GM12878 (cell line): ENCODE results near the gene POMT2. TPM values are rescaled to one million over a fixed set of nuclear protein-coding genes. Genes with fewer than 3 reads are reported as not detected.

Experiments
- BCLAF1 ChIP-seq: fragments of 450-650 bp; IDR thresholded peaks from 2 replicates; pipeline ENCODE4 v1.6.1; 2017; ENCODE audit warnings: antibody characterized with exemption, mild to moderate bottlenecking, moderate library complexity
- CBX3 ChIP-seq: fragments of 200-600 bp; sonication (generic); IDR thresholded peaks from 2 replicates; pipeline ENCODE4 v1.6.1; 2016; ENCODE audit warnings: low read depth, borderline replicate concordance
- CHD2 ChIP-seq: IDR thresholded peaks from 2 replicates; pipeline ENCODE4 v1.6.1; 2011; ENCODE audit warnings: low read depth, low read length, improper control_type of control experiment, borderline replicate concordance
- EGR1 ChIP-seq, 2 experiments: IDR thresholded peaks; 1 replicate in 1 of 2; 2 replicates in 1 of 2; pipeline ENCODE4 v1.6.1; 2011 to 2012; ENCODE audit warnings: low read depth in 2 of 2, low read length in 2 of 2, borderline replicate concordance in 1 of 2, mild to moderate bottlenecking in 1 of 2, moderate library complexity in 1 of 2
- ETV6 ChIP-seq, 2 experiments: fragments of 450-650 bp in 1 of 2; IDR thresholded peaks in 1 of 2; conservative IDR thresholded peaks in 1 of 2; 2 replicates each; pipeline ENCODE4 v1.6.1; 2014; ENCODE audit warnings: antibody characterized with exemption in 1 of 2, borderline replicate concordance in 1 of 2, low read depth in 1 of 2, mild to moderate bottlenecking in 1 of 2, moderate library complexity in 1 of 2
- FOXK2 ChIP-seq: fragments of 450-650 bp; IDR thresholded peaks from 2 replicates; pipeline ENCODE4 v1.6.1; 2017; ENCODE audit warnings: mild to moderate bottlenecking, moderate library complexity
- HDAC6 ChIP-seq: fragments of 200-600 bp; sonication (generic); IDR thresholded peaks from one replicate; pipeline ENCODE4 v1.8.0; 2017; ENCODE audit warnings: antibody characterized with exemption; ENCODE audit not compliant: unreplicated experiment
- IRF3 ChIP-seq: fragments of 450-650 bp; IDR thresholded peaks from 2 replicates; pipeline ENCODE4 v1.6.1; 2014; ENCODE audit warnings: mild to moderate bottlenecking
- KLF5 ChIP-seq: fragments of 450-650 bp; IDR thresholded peaks from 2 replicates; pipeline ENCODE4 v1.6.1; 2014; ENCODE audit warnings: mild to moderate bottlenecking; ENCODE audit not compliant: partially characterized antibody
- NFXL1 ChIP-seq: fragments of 450-650 bp; IDR thresholded peaks from 2 replicates; pipeline ENCODE4 v1.6.1; 2017; ENCODE audit warnings: antibody characterized with exemption, mild to moderate bottlenecking, borderline replicate concordance
- PAX8 ChIP-seq: fragments of 450-650 bp; IDR thresholded peaks from 2 replicates; pipeline ENCODE4 v1.6.1; 2017; ENCODE audit warnings: mild to moderate bottlenecking, moderate library complexity
- POLR2AphosphoS5 ChIP-seq: IDR thresholded peaks from 2 replicates; pipeline ENCODE4 v1.6.1; 2011; ENCODE audit warnings: mild to moderate bottlenecking, low read length, inconsistent platforms
- RUNX3 ChIP-seq: IDR thresholded peaks from 2 replicates; pipeline ENCODE4 v1.6.1; 2012; ENCODE audit warnings: low read length, inconsistent platforms
- TCF12 ChIP-seq: IDR thresholded peaks from 2 replicates; pipeline ENCODE4 v1.6.1; 2011; ENCODE audit warnings: low read depth, mild to moderate bottlenecking, low read length
- YY1 ChIP-seq: IDR thresholded peaks from 2 replicates; pipeline ENCODE4 v1.6.1; 2011; ENCODE audit warnings: low read depth, mild to moderate bottlenecking, low read length
- ZNF384 ChIP-seq: IDR thresholded peaks from 2 replicates; pipeline ENCODE4 v1.6.1; 2012; ENCODE audit warnings: low read depth, mild to moderate bottlenecking, low read length, improper control_type of control experiment, borderline replicate concordance
- ZNF622 ChIP-seq: fragments of 450-650 bp; IDR thresholded peaks from 2 replicates; pipeline ENCODE4 v1.6.1; 2017; ENCODE audit warnings: mild to moderate bottlenecking, inconsistent platforms
- polyA plus RNA-seq, 11 experiments: library from polyadenylated mRNA; depleted of rRNA in 4 of 11; unstranded in 6 of 11; stranded (reverse) in 5 of 11; fragments of >200 nt; fragmentation: Nextera tagmentation in 4 of 11; fragmentation: Illumina TruSeq in 1 of 11; extraction: Ambion mirVana in 4 of 11; extraction: Trizol in 1 of 11; gene quantifications; 1 replicate in 1 of 11; 2 replicates in 10 of 11; pipeline versions ENCODE4 v1.2.1 to v1.2.3, GENCODE V29; 2011 to 2016; ENCODE audit warnings: inconsistent platforms in 2 of 11, missing spikeins in 2 of 11, low read depth in 1 of 11
- total RNA-seq, 4 experiments: library from RNA; depleted of rRNA in 3 of 4; stranded (reverse); fragments of >200 nt in 3 of 4; fragmentation: Illumina TruSeq in 1 of 4; extraction: Trizol in 1 of 4; gene quantifications; 2 replicates each; pipeline versions ENCODE4 v1.2.1 to v1.2.3, GENCODE V29; 2013 to 2021
- TF ChIP-seq, protein P1 (sequence below): IDR thresholded peaks from 2 replicates; pipeline ENCODE4 v1.6.1; 2011; ENCODE audit warnings: borderline replicate concordance, low read depth, mild to moderate bottlenecking, moderate library complexity, low read length; ENCODE audit not compliant: insufficient read depth, poor library complexity, severe bottlenecking
- TF ChIP-seq, protein P2 (sequence below): fragments of 450-650 bp; formaldehyde crosslinking; IDR thresholded peaks from 2 replicates; pipeline ENCODE4 v1.5.0; 2022; ENCODE audit warnings: mild to moderate bottlenecking, missing genetic modification characterization
- TF ChIP-seq, protein P3 (sequence below): IDR thresholded peaks from 2 replicates; pipeline ENCODE4 v1.6.1; 2011; ENCODE audit warnings: borderline replicate concordance, low read depth, mild to moderate bottlenecking, moderate library complexity, mixed read lengths, low read length; ENCODE audit not compliant: insufficient read depth; ENCODE audit errors: extremely low read length

The POMT2 gene
- total and polyA plus RNA-seq, 10 of the 15 experiments (the other 5 are each of a cell fraction or from before 2014, with no cell fraction given) = 0.23 to 13.9 (median 6.5) TPM

DNA sequence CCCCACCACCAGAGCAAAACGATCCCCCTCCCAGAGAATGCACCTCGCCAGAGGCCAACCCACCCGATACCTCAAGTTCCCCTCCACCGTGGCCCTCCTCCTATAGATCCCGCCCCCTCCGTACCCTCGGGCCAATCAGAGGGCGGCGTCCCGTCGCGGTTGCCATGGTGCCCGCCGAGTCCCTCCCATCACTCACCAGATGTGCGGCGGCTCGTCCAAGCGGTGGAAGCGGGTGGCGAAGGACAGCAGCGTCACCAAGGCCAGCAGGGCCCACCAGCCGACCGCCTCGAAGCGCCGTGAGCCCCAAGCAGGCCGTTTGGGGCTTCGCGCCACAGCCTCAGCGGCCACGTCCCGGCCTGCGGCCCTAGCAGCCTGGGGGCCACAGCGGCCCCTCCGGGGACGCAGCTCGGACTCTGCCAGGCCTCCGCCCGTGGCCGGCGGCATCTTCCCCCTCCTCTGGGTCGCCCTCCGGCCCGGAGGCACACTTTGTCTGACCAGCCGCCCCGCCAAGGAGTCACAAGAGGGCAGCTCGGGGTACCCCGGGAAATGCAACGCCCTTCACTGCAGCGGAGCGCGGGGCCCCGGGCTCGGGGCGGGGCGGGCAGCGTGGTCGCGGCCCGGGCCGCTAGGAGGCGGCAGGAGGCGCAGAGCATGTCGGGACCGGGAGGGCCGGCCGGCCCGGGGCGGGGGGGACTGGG is at the start of gene POMT2 (continued):
- TF ChIP-seq CBX3 = no peak
- TF ChIP-seq, protein P1, sequence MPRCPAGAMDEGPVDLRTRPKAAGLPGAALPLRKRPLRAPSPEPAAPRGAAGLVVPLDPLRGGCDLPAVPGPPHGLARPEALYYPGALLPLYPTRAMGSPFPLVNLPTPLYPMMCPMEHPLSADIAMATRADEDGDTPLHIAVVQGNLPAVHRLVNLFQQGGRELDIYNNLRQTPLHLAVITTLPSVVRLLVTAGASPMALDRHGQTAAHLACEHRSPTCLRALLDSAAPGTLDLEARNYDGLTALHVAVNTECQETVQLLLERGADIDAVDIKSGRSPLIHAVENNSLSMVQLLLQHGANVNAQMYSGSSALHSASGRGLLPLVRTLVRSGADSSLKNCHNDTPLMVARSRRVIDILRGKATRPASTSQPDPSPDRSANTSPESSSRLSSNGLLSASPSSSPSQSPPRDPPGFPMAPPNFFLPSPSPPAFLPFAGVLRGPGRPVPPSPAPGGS = no peak
- no peak for TF ChIP-seq FOXK2
- TF ChIP-seq, protein P2, sequence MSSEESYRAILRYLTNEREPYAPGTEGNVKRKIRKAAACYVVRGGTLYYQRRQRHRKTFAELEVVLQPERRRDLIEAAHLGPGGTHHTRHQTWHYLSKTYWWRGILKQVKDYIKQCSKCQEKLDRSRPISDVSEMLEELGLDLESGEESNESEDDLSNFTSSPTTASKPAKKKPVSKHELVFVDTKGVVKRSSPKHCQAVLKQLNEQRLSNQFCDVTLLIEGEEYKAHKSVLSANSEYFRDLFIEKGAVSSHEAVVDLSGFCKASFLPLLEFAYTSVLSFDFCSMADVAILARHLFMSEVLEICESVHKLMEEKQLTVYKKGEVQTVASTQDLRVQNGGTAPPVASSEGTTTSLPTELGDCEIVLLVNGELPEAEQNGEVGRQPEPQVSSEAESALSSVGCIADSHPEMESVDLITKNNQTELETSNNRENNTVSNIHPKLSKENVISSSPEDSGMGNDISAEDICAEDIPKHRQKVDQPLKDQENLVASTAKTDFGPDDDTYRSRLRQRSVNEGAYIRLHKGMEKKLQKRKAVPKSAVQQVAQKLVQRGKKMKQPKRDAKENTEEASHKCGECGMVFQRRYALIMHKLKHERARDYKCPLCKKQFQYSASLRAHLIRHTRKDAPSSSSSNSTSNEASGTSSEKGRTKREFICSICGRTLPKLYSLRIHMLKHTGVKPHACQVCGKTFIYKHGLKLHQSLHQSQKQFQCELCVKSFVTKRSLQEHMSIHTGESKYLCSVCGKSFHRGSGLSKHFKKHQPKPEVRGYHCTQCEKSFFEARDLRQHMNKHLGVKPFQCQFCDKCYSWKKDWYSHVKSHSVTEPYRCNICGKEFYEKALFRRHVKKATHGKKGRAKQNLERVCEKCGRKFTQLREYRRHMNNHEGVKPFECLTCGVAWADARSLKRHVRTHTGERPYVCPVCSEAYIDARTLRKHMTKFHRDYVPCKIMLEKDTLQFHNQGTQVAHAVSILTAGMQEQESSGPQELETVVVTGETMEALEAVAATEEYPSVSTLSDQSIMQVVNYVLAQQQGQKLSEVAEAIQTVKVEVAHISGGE (CRISPR knock-in tag) = no peak
- no peak for TF ChIP-seq PAX8
- TF ChIP-seq POLR2AphosphoS5 = no peak
- no peak for TF ChIP-seq ZNF384
- no peak for TF ChIP-seq ETV6 (conservative IDR thresholded peaks at IDR 0.05 in 1 of 2, IDR thresholded peaks at IDR 0.05 in 1 of 2; ENCODE audit: borderline replicate concordance in 1 of 2, low read depth in 1 of 2)
- no peak for TF ChIP-seq BCLAF1
- TF ChIP-seq NFXL1 = no peak
- TF ChIP-seq ZNF622 = no peak
- TF ChIP-seq RUNX3 = no peak
- TF ChIP-seq IRF3 = no peak
- TF ChIP-seq, protein P3, sequence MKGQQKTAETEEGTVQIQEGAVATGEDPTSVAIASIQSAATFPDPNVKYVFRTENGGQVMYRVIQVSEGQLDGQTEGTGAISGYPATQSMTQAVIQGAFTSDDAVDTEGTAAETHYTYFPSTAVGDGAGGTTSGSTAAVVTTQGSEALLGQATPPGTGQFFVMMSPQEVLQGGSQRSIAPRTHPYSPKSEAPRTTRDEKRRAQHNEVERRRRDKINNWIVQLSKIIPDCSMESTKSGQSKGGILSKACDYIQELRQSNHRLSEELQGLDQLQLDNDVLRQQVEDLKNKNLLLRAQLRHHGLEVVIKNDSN = no peak
- no peak for TF ChIP-seq TCF12
- TF ChIP-seq EGR1 (IDR thresholded peaks at IDR 0.05; ENCODE audit: borderline replicate concordance in 1 of 2, low read depth in 2 of 2, low read length in 2 of 2) = no peak
- peak; percentile 44; the same call in 1 of the 2 replicates for TF ChIP-seq CHD2
- TF ChIP-seq YY1 = no peak; the same call in none of the 2 replicates
- no peak for TF ChIP-seq KLF5
- no peak for TF ChIP-seq HDAC6
